ENCODE measurements around the gene FAF1. TPM values are rescaled to one million over a fixed set of nuclear protein-coding genes. Genes with fewer than 3 reads are reported as not detected.

Gene FAF1
- total RNA-seq, 2 experiments from 2014 or later, result 43.5 to 44.0 TPM

- no peaks in the 10 kb centered on the region for H3K36me3 ChIP-seq (ENCODE audit: insufficient read depth, low read length)
- H3K27me3 ChIP-seq (ENCODE audit: control insufficient read depth in 1 of 2, insufficient read depth in 2 of 2, low read length in 2 of 2), result no peaks in the 10 kb centered on the region
- ATAC-seq (ENCODE audit: poor library complexity), result no peak
- no peaks in the 10 kb centered on the region for H3K4me1 ChIP-seq (ENCODE audit: insufficient read depth, low read length)
- ChIA-PET CTCF (no interaction called here), POLR2A (no interaction called here)
- Mint-ChIP-seq H3K4me1 (ENCODE audit: low read depth) (no peaks in the 10 kb centered on the region), H3K9me3 (no peaks in the 10 kb centered on the region), H3K27ac (no peak overlapping the region), H3K27me3 (no peaks in the 10 kb centered on the region), H3K36me3 (ENCODE audit: low read depth) (peaks cover 6% of the 10 kb centered on the region), H3K4me3 (no peak overlapping the region)
- TF ChIP-seq CTCF (IDR thresholded peaks at IDR 0.05), result no peak
- H3K9me3 ChIP-seq (ENCODE audit: control insufficient read depth in 1 of 2, insufficient read depth in 1 of 2, low read length in 2 of 2), result no peaks in the 10 kb centered on the region
- intact Hi-C loops (cut with DNase I, micrococcal nuclease), result no loop called here
- no peak for DNase-seq
- no peak overlapping the region for H3K4me3 ChIP-seq (ENCODE audit: low read length)
- no peak overlapping the region for H3K27ac ChIP-seq (ENCODE audit: low read depth in 1 of 2, low read length in 2 of 2)
Measured at GRCh38 chr1:50667710-50668356, 292.2 kb downstream of the FAF1 start.

- TF ChIP-seq CTCF (IDR thresholded peaks at IDR 0.05), result no peak
- no peak overlapping the region for H3K27ac Mint-ChIP-seq
Measured at GRCh38 chr1:50667272-50667671, 292.8 kb downstream of the FAF1 start.

GRCh38 chr1:50666849-50667248 is 293.2 kb downstream of the FAF1 start:
- DNase-seq (no peak), ATAC-seq (ENCODE audit: poor library complexity) (no peak)
- H3K4me1 Mint-ChIP-seq (ENCODE audit: low read depth), result no peaks in the 10 kb centered on the region
- Histone ChIP-seq H3K27me3 (ENCODE audit: control insufficient read depth in 1 of 2, insufficient read depth in 2 of 2, low read length in 2 of 2) (no peaks in the 10 kb centered on the region), H3K27ac (ENCODE audit: low read depth in 1 of 2, low read length in 2 of 2) (no peak overlapping the region), H3K4me1 (ENCODE audit: insufficient read depth, low read length) (no peaks in the 10 kb centered on the region), H3K9me3 (ENCODE audit: control insufficient read depth in 1 of 2, insufficient read depth in 1 of 2, low read length in 2 of 2) (no peaks in the 10 kb centered on the region), H3K4me3 (ENCODE audit: low read length) (no peak overlapping the region), H3K36me3 (ENCODE audit: insufficient read depth, low read length) (no peaks in the 10 kb centered on the region)
- H3K36me3 Mint-ChIP-seq (ENCODE audit: low read depth), result peaks cover 6% of the 10 kb centered on the region
- no peak overlapping the region for H3K4me3 Mint-ChIP-seq
- no peaks in the 10 kb centered on the region for H3K27me3 Mint-ChIP-seq
- no peaks in the 10 kb centered on the region for H3K9me3 Mint-ChIP-seq
- CTCF ChIA-PET, result no interaction called here
- TF ChIP-seq CTCF (IDR thresholded peaks at IDR 0.05), result no peak
- intact Hi-C loops (cut with DNase I, micrococcal nuclease), result no loop called here
- POLR2A ChIA-PET, result no interaction called here
- no peak overlapping the region for H3K27ac Mint-ChIP-seq

More at GRCh38 chr1:50667272-50667671, 292.8 kb downstream of the FAF1 start:
- Mint-ChIP-seq H3K4me1 (ENCODE audit: low read depth) (no peaks in the 10 kb centered on the region), H3K27me3 (no peaks in the 10 kb centered on the region), H3K4me3 (no peak overlapping the region), H3K36me3 (ENCODE audit: low read depth) (peaks cover 6% of the 10 kb centered on the region), H3K9me3 (no peaks in the 10 kb centered on the region)
- no peak overlapping the region for H3K4me3 ChIP-seq (ENCODE audit: low read length)
- no peaks in the 10 kb centered on the region for H3K27me3 ChIP-seq (ENCODE audit: control insufficient read depth in 1 of 2, insufficient read depth in 2 of 2, low read length in 2 of 2)
- CTCF ChIA-PET, result no interaction called here
- ATAC-seq (ENCODE audit: poor library complexity), result no peak
- POLR2A ChIA-PET, result no interaction called here
- H3K27ac ChIP-seq (ENCODE audit: low read depth in 1 of 2, low read length in 2 of 2), result no peak overlapping the region
- no peaks in the 10 kb centered on the region for H3K36me3 ChIP-seq (ENCODE audit: insufficient read depth, low read length)
- intact Hi-C loops (cut with DNase I, micrococcal nuclease), result no loop called here
- no peak for DNase-seq
- no peaks in the 10 kb centered on the region for H3K9me3 ChIP-seq (ENCODE audit: control insufficient read depth in 1 of 2, insufficient read depth in 1 of 2, low read length in 2 of 2)
- H3K4me1 ChIP-seq (ENCODE audit: insufficient read depth, low read length), result no peaks in the 10 kb centered on the region
